SH-SY5Y (cell line): Measurements from ENCODE around the gene TPST2.

Experiments
- GATA2 ChIP-seq: IDR thresholded peaks from 2 replicates; pipeline ENCODE4 v1.6.1; 2011; ENCODE audit warnings: mild to moderate bottlenecking, low read depth, low read length
- GATA3 ChIP-seq: IDR thresholded peaks from 2 replicates; pipeline ENCODE4 v1.6.1; 2011; ENCODE audit warnings: low read depth, mild to moderate bottlenecking, low read length, moderate library complexity

Gene TPST2

DNA sequence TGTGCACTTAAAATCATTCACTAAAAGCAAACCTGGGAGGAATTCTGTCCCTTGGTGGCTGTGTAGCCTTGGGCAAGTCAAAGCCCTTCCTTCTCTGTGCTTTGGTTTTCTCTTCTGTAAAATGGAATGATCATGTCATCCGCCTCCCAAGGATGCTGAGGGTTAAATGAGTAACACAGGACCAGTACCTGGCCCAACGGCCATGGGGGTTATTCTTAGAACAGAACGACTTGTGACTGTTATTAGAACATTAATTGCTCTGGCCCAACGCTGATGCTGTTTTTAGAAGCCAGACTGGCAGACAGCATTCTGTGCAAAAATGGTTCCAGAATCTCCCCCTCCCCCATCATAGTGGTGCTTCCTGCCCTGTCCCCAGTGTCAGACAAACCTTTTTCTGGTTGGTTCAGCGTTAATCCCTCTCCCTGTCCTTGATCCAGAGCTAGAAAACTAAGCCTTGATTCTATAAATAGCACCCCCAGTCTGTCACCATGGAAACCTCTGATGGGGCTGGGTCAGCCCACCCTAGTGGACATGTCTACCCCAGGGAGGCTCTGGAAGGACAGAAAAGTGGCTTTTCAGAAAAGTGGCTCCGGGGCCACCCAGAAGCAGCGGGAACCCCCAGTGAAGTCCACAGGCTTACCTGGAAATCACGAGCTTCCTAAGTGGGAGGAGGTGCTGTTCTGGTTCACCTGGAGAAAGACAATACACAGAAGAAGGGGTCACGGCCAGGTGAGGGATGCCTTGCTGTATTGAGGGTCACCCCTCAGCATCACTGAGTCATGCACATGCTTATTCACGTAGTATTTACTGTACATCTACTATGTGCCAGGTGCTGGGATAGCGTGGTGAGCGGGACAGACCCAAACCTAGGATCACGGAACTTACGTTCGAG, 62.1 kb downstream of the TPST2 start:
- TF ChIP-seq GATA2, result no peak
- no peak for TF ChIP-seq GATA3

DNA sequence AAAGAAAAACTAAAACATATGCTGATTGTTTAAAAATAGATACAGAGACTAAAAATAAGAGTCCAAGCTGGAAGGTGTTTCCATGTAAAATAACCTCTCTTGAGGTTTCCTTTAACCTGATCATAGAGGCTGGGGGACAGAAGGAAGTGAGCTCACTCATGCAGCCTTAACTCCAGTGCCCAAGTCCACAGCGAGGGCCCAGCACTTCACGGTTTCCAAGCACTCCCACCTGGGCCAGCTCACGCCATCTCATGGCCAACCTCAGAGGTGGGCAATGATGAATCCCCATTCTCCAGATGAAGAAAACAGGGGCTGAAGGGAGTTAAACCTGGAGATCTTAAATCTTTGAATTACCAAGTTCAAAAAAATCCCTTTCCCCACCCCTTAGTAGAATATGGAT, 62.8 kb downstream of the TPST2 start:
- no peak for TF ChIP-seq GATA3
- TF ChIP-seq GATA2, result no peak

DNA sequence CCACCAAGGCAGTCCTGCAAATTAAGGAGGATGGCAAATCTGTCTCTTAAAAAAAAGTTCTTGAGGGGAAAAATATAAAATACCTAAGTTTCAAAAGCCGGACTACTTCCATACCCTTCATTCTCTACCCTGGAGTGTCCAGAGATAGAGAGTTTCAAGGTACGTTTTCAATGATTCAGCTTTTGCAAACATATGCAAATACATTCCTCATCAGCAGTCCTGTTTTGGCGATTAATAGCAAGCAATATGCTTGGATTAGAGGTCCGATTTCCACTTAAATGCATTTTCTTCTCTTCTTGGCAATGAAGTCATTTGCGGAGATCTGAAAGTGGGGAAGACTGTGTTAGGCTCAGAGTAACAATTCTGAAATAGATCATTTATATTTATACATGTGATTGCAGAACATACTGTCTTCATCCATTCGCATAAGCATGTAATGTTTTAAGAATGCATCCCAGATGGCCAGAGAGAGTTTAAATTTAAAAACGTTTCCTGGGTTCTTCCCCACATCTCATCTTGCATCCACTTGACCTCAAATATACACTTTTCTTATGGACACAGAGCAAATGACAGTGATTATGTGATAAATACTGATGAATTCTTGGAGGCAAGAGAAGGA, 63.9 kb downstream of the TPST2 start:
- no peak for TF ChIP-seq GATA3
- no peak for TF ChIP-seq GATA2

DNA sequence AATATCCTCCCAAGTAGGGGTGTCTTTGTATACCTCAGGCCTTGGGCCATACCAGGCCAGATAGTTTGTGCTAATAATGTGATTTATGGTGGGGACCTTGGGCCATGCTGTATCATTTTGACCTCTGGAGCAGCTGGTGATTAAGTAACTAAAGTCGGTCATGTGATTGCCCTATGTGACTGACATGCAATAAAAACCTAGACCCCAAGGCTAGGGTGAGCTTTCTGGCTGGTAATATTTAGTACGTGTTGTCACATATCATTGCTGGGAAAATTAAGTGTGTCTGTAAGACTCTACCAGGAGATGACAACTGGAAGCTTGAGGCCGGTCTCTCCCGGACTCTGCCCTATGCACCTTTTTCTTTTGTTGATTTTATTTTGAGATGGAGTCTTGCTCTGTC, 65.1 kb downstream of the TPST2 start:
- TF ChIP-seq GATA3 (no peak), GATA2 (no peak)

DNA sequence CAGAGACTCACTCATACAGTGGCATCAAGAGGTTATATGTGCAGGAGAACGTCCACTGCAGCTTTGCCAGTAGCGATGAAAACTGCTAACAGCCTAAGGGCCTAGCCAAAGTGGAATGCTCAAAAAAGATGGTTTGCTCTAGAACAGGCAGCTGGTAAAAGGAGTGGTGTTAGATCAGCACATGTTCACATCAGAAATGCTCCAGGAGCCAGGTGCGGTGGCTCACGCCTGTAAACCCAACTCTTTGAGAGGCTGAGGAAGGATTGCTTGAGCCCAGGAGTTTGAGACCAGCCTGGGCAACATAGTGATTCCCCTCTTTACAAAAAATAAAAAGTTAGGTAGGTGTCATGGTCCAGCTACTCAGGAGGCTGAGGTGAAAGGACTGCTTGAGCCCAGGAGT, 67.3 kb downstream of the TPST2 start:
- TF ChIP-seq GATA3, result no peak

DNA sequence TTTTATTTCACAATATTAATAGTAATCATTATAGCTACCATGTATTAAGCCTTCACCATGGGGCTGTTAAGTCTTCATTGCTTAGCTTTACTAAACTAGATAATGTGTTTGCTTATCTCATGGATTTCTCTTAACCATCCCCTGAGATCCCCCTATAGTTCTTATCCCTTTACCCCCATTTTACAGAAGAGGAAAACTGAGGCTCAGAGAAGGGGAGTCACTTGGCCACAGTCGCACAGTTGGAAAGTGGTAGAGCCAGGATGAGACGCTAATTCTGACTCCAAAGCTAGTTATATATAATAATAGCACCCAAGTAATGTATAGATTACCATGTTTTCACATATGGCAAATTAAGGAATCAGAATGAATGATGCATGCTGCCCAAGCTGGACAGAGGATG, 67.9 kb downstream of the TPST2 start:
- no peak for TF ChIP-seq GATA3
- no peak for TF ChIP-seq GATA2

DNA sequence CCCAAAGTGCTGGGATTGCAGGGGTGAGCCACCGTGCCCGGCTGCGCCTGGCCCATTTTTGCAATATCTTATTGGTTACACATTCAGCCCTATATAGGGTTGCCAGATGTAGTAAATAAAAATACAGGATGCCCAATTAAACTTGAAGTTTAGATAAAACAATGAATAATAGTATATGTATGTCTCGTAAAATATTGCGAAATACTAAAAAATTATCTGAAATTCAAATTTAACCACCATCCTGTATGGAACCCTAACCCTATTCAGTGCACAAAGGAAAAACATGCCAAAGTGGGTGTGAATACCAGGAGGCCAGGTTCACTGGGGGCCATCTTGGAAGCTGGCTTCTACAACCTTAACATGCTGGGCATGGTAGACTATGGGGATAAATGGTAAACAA, 72.5 kb downstream of the TPST2 start:
- TF ChIP-seq GATA2 (no peak), GATA3 (no peak)

DNA sequence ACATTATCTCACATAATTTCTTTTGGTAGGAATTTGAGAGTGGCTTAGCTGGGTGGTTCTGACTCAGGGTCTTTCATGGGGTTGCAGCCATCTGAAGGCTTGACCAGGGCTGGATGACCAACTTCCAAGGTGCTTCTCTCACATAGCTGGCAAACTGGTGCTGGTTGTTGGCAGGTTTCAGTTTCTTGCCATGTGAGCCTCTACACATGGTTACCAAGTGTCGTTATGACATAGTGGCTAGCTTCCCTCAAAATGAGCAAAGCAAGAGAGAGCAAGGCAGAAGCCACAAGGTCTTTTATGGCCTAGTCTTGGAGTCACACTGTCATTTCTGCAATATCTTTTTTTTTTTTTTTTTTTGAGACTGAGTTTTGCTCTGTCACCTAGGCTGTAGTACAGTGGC, 73.4 kb downstream of the TPST2 start:
- TF ChIP-seq GATA2 (no peak), GATA3 (no peak)

DNA sequence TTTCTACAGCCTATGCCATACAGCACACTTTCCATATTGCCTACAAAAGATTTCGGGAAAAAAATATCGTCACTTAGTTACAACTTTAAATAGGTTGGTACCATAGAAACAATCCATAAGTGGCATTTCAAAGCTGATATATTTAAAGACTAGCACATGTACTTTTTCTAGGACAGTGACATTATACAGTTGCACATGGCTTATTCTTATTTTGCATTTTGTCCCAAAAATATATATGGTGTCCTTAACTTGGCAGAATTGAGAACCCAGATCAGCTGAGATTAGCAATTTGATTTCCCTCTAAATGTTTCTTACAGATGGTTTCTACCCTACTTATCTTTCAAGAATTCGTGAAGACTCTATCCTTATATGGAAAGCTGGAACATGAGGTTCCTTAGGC, 74.0 kb downstream of the TPST2 start:
- TF ChIP-seq GATA3 (no peak), GATA2 (no peak)

DNA sequence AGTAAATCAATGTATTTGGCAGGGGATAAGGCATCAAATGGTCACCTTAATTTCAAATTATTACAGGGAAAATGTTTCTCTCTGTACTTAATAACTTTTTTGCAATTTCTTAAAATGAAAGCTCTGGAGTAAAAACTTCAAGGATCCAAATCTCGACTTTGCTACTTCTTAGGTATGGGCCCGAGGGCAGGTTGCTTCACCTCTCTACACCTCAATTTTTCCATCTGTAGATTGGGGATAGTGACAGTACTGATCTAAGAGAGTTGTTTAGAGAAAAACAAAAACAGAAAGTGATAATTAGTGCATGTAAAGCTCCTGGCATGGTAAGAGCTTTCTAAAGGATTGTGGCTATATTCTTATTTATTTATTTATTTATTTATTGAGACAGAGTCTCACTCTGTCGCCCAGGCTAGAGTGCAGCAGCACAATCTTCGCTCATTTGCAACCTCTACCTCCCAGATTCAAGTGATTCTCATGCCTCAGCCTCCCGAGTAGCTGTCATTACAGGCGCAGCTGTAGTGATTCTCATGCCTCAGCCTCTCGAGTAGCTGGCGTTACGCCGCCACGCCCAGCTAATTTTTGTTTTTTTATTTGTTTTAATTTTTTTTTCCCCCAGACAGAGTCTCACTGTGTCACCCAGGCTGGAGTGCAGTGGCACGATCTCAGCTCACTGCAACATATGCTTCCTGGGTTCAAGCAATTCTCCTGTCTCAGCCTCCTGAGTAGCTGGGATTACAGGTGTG, 75.3 kb downstream of the TPST2 start:
- TF ChIP-seq GATA3 (no peak), GATA2 (no peak)

DNA sequence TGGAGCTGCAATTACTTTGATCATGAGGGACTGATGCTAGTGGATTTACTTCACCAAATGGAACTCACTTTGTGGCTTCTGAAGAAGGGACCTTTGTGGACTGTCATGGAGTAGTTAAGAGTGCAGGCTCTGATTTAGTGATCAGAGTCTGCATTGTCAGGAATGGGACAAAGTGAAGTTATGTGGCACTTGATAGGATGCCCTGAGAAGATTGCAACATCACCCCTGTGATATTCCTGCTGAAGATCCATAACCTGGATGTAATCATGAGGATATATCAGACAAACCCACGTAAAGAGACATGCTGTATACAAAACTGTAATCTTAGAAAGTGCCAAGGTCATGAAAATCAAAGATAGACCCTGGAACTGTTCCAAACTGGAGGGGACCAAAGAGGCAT, 76.1 kb downstream of the TPST2 start:
- TF ChIP-seq GATA3 (no peak), GATA2 (no peak)

DNA sequence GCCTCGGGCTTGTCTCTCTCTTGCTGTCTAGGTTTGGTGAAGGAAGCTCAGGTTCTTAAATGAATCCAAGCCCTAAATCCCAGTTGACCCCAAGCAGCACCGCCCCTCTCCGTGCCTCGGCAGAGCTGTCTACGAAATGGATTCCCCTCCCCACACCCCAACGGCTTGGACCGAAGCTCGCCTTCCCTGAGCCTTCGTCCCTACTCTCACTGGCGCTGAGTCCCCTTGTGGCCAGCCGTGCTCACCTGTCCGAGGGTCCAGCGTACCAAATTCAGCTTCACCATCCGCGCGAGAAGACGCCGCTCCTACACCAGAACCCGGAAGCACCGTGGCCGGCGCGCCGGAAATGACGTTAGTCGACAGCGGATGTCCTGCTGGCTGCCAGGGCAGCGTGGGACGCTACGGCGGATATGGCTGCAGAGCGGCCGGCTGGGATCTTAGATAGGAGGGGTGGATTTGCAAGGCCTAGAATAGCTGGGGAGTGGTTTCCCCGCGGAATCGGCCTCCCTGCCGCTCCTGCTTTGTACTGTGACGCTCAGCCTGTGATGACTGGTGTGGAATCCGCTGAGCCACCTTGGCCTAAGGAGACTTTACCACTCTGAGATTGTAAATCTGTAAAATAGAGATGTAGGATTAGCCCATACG, 77.7 kb downstream of the TPST2 start, which contains the start of gene TFIP11:
TFIP11 (minus strand) TSS at position 325 of the 645 bp plus-strand sequence. CDS start 2,201 bp downstream, outside the sequence.
- TF ChIP-seq GATA3, result no peak
- TF ChIP-seq GATA2, result 0 out of 2 replicates have a peak, but pooled peaks have one; percentile 19

DNA sequence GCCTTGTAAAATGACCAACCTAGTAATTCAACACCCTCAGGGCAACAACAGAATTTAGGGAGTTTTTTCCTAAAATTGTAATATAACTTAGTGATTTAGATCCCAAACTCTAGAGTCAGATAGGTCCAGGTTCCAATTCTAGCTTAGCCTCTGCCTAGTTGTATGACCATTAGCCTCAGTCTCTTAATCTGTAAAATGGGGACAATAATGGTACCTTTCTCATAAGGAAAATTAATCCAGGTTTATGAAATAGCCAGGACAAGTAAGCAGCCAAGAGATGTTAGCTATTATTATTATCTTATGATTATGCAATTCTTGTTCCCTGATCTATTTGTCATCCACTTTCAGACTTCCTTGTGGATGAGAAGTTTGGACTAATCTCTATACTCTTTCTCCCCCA, 81.8 kb downstream of the TPST2 start:
- TF ChIP-seq GATA3 (no peak), GATA2 (no peak)

DNA sequence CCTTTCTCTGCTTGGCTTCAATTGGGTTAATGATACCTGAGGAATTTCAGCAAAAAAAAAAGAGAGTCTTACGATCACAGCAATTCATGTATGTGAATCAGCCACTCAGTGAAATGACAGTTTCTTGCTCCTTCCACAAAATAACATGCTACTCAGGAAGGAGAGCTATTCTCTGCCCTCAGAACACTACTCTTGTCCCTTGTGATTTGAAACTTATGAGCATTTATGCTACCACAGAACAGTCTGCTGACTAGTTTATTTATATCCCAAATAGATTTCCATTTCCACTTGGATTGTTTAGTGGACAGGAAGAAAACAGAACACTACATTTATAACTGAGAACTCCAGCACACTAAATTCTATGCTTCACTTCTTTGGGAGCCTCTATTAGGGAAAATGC, 86.2 kb downstream of the TPST2 start:
- TF ChIP-seq GATA3, result no peak
- TF ChIP-seq GATA2, result no peak
